IPS DF 6.9 (cell line): ENCODE measurements around the gene LCN9.
"Not testable (repeated sequence)": the region's sequence is repeated elsewhere in the genome, so short reads cannot be mapped to it uniquely, and the experiment has no call there.

Source experiments
- DNase-seq: peaks from one replicate; pipeline ENCODE4 v3.0.0-alpha.2; 2013; ENCODE audit warnings: low read depth, low spot score
- H3K27ac ChIP-seq: one replicate; pipeline ENCODE4 v1.5.1; 2013; ENCODE audit warnings: low read length, control low read depth
- H3K27me3 ChIP-seq: 2 replicates; pipeline ENCODE4 v1.6.1; 2013; ENCODE audit warnings: mild to moderate bottlenecking, low read length; ENCODE audit not compliant: control insufficient read depth, insufficient read depth
- H3K36me3 ChIP-seq: 2 replicates; pipeline ENCODE4 v1.6.1; 2013; ENCODE audit warnings: low read length; ENCODE audit not compliant: control insufficient read depth, insufficient read depth
- H3K4me1 ChIP-seq: 2 replicates; pipeline ENCODE4 v1.6.1; 2013; ENCODE audit warnings: low read length; ENCODE audit not compliant: control insufficient read depth, insufficient read depth
- H3K4me3 ChIP-seq: 2 replicates; pipeline ENCODE4 v1.5.1; 2013; ENCODE audit warnings: mild to moderate bottlenecking, low read length
- H3K9me3 ChIP-seq: 2 replicates; pipeline ENCODE4 v1.6.1; 2013; ENCODE audit warnings: low read length, inconsistent platforms; ENCODE audit not compliant: control insufficient read depth, insufficient read depth
- WGBS: extraction: QIAGEN DNeasy Blood & Tissue Kit; methylation state at CpG from one replicate; pipeline ENCODE4 v1.1.7; 2013; ENCODE audit warnings: mixed read lengths, missing lambda C conversion rate; ENCODE audit not compliant: insufficient read length, insufficient coverage; 5-methylcytosine and 5-hydroxymethylcytosine counted together

The LCN9 gene

GRCh38 chr9:135620558-135620957, 42.6 kb upstream of the LCN9 start:
- DNase-seq: no peak
- Histone ChIP-seq H3K4me3 (no peak overlapping the region), H3K27ac (no peak overlapping the region), H3K36me3 (no peaks in the 10 kb centered on the region), H3K4me1 (no peaks in the 10 kb centered on the region), H3K9me3 (no peaks in the 10 kb centered on the region), H3K27me3 (no peaks in the 10 kb centered on the region)
- WGBS: no CpG with 5 or more reads among the region's 7 CpGs

DNA sequence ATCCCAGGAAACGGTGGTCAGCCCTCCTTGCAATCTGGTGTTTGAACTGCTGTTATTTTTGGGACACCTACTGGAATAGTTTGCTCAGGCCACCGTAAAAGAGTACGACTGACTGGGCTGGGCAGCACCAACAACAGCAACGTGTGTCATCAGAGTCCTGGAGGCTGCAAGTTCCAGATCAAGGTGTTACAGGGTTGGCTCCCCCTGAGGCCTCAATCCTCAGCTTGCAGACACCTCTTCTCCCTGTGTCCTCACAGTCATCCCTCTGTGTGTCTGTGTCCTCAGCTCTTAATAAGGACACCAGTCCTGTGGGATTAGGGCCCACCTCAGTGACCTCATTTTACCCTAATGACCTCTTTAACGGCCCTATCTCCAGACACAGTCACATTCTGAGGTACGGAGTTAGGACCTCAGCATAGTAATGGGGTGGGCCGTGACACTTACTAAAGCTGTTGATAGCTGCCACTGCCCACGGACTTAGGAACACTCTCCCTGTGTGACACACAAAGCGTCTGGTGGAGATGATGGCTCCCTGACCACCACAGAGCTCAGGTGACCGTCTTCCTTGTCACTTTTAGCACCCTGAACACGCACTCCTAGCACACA, 40.6 kb upstream of the LCN9 start:
- WGBS: no CpG with 5 or more reads among the region's 11 CpGs
- no peak for DNase-seq
- H3K36me3 ChIP-seq: no peaks in the 10 kb centered on the region
- H3K4me1 ChIP-seq: no peaks in the 10 kb centered on the region
- no peak overlapping the region for H3K27ac ChIP-seq
- no peak overlapping the region for H3K4me3 ChIP-seq
- H3K9me3 ChIP-seq: no peaks in the 10 kb centered on the region
- H3K27me3 ChIP-seq: no peaks in the 10 kb centered on the region

GRCh38 chr9:135624282-135624681, 38.8 kb upstream of the LCN9 start:
- H3K36me3 ChIP-seq: no peaks in the 10 kb centered on the region
- no CpG with 5 or more reads among the region's 14 CpGs for WGBS
- no peak overlapping the region for H3K27ac ChIP-seq
- H3K9me3 ChIP-seq: no peaks in the 10 kb centered on the region
- no peak overlapping the region for H3K4me3 ChIP-seq
- no peak for DNase-seq
- H3K4me1 ChIP-seq: no peaks in the 10 kb centered on the region
- H3K27me3 ChIP-seq: no peaks in the 10 kb centered on the region

DNA sequence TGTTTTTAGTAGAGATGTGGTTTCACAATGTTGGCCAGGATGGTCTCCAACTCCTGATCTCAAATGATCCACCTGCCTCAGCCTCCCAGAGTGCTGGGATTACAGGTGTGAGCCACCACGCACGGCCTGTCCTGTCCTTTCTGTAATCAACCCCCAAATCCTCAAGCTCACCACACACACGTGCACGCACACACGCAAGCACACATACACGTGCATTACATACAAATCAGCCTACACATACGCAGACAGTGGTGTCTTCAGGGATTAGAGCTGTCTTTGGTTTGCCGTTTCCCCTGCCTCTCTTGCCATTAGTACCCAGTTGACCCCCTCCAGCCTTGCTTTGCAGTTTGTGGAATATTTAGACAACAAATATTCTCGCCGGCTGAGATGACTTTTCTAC, 30.3 kb upstream of the LCN9 start:
- Histone ChIP-seq H3K36me3 (no peaks in the 10 kb centered on the region), H3K27me3 (no peaks in the 10 kb centered on the region), H3K27ac (no peak overlapping the region), H3K9me3 (no peaks in the 10 kb centered on the region), H3K4me1 (no peaks in the 10 kb centered on the region), H3K4me3 (no peak overlapping the region)
- DNase-seq: no peak
- no CpG with 5 or more reads among the region's 10 CpGs for WGBS

GRCh38 chr9:135636930-135637530, 26.1 kb upstream of the LCN9 start:
- no CpG with 5 or more reads among the region's 7 CpGs for WGBS
- H3K9me3 ChIP-seq, H3K36me3 ChIP-seq, H3K4me3 ChIP-seq, H3K27me3 ChIP-seq, H3K27ac ChIP-seq, H3K4me1 ChIP-seq, DNase-seq: not testable (repeated sequence)

DNA sequence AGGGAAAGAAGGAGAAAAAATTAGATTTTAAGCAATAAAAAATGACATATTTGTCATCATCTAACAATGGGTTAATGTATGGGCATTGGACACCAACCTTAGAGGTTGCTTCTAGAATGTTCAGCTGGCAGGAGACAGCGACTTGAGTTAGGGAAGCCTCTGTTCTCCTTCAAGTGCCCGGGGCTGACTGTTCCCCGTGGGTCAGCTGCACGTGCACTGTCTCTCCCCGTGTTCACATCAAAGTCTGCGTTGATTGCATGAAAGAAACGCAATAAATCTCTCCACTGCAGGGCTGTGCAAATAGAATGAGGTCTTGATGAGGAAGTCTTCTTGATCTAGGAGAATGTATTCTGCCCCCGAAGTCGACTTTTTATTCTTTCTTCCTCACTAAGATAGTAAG, 23.9 kb upstream of the LCN9 start, which contains the start of gene GLT6D1:
Gene GLT6D1, minus strand, starts transcription at position 345 of the 400 bp plus-strand sequence. CDS start 353 bp downstream, outside the sequence.
- WGBS: no CpG with 5 or more reads among the region's 9 CpGs
- Histone ChIP-seq H3K36me3 (no peaks in the 10 kb centered on the region), H3K4me3 (no peak within 1 kb of the TSS), H3K9me3 (no peaks in the 10 kb centered on the region; the same call in 1 of the 2 replicates), H3K27me3 (no peaks in the 10 kb centered on the region), H3K4me1 (no peaks in the 10 kb centered on the region), H3K27ac (no peak within 1 kb of the TSS)
- DNase-seq: no peak

GRCh38 chr9:135641047-135641446, 22.1 kb upstream of the LCN9 start:
- peaks cover 3% of the 10 kb centered on the region for H3K9me3 ChIP-seq
- DNase-seq: no peak
- 0 out of 2 replicates have a peak, but pooled peaks cover 2% of the 10 kb centered on the region for H3K36me3 ChIP-seq
- H3K4me3 ChIP-seq: no peak overlapping the region
- no peak overlapping the region for H3K27ac ChIP-seq
- H3K27me3 ChIP-seq: no peaks in the 10 kb centered on the region
- WGBS: no CpG with 5 or more reads among the region's 7 CpGs
- no peaks in the 10 kb centered on the region for H3K4me1 ChIP-seq

DNA sequence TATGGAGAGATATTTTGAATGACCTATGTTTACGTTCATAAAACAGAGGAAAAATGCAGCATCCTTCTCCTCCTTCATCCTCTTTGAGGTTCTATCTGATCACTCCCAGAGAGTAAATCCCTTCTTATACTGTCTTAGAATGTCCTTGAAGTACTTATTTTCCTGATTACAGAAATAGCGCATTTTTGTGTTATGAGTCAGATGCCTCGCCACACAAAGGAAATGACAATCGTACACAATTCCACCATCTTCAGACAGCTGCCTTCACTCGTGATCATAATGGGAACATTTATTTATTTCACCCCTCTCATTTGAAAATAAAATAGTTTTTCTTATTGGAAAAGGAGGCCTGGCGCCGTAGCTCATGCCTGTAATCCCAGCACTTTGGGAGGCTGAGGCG, 21.4 kb upstream of the LCN9 start:
- peaks cover 3% of the 10 kb centered on the region for H3K9me3 ChIP-seq

GRCh38 chr9:135644631-135645218, 18.4 kb upstream of the LCN9 start:
- peaks cover 8% of the 10 kb centered on the region for H3K9me3 ChIP-seq

More for the DNA sequence above, 21.4 kb upstream of the LCN9 start:
- H3K36me3 ChIP-seq: 0 out of 2 replicates have a peak, but pooled peaks cover 2% of the 10 kb centered on the region
- DNase-seq: no peak
- no peaks in the 10 kb centered on the region for H3K27me3 ChIP-seq
- no peak overlapping the region for H3K27ac ChIP-seq
- H3K4me1 ChIP-seq: no peaks in the 10 kb centered on the region
- no CpG with 5 or more reads among the region's 8 CpGs for WGBS
- H3K4me3 ChIP-seq: no peak overlapping the region

GRCh38 chr9:135647884-135648283, 15.2 kb upstream of the LCN9 start:
- H3K4me1 ChIP-seq: no peaks in the 10 kb centered on the region
- H3K27ac ChIP-seq: no peak overlapping the region
- H3K36me3 ChIP-seq: 0 out of 2 replicates have a peak, but pooled peaks cover 5% of the 10 kb centered on the region
- no peak overlapping the region for H3K4me3 ChIP-seq
- no peak for DNase-seq
- H3K9me3 ChIP-seq: peaks cover 9% of the 10 kb centered on the region
- no peaks in the 10 kb centered on the region; the same call in 1 of the 2 replicates for H3K27me3 ChIP-seq
- no CpG with 5 or more reads among the region's 4 CpGs for WGBS

More at GRCh38 chr9:135644631-135645218, 18.4 kb upstream of the LCN9 start:
- DNase-seq: no peak
- Histone ChIP-seq H3K4me3 (no peak overlapping the region), H3K4me1 (no peaks in the 10 kb centered on the region), H3K27ac (no peak overlapping the region), H3K36me3 (0 out of 2 replicates have a peak, but pooled peaks cover 2% of the 10 kb centered on the region), H3K27me3 (no peaks in the 10 kb centered on the region; the same call in 1 of the 2 replicates)
- no CpG with 5 or more reads among the region's 5 CpGs for WGBS
